ENCODE measurements around the gene PCSK4.
A peak's percentile ranks its signal among the peaks of the same experiment; 100 is the strongest.
"Not testable (repeated sequence)": the region's sequence is repeated elsewhere in the genome, so short reads cannot be mapped to it uniquely, and the experiment has no call there.

The PCSK4 gene

DNA sequence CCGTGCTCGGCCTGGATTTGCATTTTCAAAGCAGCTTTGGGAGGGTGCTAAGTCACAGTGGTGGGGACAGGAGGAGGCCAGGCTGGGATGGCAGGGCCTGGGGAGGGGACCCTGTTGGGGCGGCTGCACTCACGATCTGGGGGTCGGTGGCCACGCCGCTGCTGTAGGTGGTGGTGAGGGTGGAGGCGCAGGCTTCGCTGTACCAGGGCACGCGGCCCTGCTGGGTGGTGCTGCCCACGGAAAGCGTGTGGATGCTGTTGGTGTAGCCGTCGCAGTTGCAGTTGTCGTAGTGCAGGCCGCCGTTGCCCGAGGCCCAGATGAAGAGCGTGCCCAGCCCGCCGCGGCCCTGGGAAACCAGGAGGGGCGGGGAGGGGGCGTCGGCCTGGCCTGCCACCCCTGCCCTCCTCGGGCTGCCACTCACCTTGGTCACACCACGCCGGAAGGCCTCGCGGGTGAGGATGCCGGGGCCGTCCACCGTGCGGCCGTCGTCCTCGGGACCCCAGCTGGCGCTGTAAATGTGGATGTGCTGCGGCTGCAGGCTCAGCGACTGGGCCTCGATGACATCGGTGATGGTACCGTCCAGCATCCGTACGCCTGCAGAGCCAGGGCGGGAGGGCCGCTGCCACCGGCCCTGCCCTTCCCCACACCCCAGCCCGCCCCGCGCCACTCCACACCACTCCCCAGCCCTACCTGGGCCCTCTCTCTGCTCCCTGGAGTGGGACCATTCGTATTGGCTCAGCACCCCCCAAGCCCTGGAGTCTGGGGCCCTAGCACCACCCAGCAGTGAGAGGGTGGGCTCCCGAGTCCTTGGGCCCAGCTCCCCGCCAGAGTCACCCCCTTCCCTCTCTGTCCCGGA lies 3.2 kb downstream of the PCSK4 start:
- DNase-seq = no peak

DNA sequence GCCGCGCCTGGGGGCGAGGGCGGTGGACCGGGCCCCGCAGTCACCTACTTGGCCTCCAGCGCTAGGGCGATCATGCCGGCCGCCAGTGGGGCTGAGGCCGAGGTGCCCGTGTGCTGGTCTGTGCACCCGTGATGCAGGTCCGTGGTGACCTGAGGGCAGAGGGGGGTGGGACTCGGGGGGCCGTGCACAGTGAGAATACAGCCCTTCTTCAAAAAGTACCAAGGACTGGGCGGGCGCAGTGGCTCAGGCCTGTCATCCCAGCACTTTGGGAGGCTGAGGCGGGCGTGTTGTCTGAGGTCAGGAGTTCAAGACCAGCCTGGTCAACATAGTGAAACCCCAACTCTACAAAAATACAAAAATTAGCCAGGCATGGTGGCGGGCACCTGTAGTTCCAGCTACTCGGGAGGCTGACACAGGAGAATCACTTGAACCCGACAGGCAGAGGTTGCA lies 6.1 kb downstream of the PCSK4 start:
- DNase-seq = no peak

DNA sequence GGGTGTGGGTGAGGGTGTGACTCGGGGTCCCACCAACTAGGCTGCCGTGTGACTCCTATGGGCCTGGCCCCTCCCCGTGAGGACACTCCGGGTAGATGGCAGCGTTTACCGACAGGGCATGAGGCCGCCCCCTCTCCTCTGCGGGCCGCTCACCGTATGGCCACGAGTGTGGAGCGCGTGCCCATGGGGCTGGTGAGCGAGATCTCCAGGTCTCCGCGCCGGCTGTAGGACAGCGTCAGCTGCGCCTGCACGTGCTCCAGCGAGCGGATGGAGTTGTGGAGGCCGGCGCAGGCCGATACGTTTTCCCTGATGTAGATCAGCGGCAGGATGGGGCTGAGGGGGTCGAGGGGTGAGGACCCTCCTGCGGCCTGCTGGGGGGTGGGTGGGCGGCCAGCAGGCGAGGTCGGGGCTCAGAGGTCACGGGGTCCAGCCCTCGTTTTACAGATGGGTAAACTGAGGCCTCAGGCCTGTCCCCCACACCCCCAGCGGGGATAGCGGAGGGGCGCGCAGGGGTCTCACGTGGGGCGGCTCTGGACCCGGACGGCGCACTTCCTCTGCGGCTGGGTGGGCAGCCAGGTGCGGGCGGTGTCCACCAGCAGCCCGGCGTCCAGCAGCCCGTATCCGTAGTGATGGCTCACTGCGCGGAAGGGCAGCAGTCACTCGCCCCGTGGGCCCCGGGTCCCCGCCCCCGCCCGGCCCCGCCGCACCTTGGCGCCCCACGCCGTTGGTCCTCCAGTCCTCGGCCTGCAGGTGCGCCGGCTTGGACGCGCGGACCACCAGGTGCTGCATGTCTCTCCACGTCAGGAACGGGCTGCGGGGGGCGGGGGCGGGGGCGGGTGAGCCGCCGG lies 6.8 kb downstream of the PCSK4 start:
- DNase-seq = no peak

DNA sequence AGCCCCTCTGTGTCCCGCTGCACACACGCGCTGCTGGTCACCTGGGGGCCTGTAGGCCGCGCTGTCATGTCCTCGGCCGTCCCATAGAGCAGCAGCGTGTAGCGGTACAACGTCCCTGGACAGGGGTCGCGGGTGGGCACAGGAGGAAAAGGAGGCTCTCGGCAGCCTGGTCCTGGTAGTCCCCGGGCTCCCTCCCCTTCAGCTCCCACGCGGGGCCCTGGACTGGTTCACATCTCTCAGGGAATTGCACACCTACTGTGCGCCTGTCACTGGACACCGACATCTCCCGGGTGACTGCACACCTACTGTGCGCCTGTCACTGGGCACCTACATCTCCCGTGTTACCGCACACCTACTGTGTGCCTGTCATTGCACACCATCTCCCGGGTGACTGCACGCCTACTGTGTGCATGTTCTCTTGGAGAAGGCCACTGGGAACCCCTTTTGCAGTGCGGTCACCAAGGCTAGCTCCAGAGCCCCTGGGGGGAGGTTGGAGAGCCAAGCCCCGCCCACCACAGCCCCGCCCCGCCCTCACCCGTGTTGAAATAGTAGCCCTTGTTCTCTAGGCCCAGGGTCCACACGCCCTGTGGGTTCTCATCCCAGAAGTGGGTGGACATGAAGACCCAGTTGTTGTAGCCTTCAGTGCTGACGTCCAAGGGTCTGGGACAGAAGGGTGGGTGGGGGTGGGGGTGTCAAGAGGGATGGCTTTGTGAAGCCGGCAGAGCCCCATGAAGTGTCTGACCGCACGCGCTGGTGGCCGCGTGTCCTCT lies 7.6 kb downstream of the PCSK4 start:
- no peak for DNase-seq

DNA sequence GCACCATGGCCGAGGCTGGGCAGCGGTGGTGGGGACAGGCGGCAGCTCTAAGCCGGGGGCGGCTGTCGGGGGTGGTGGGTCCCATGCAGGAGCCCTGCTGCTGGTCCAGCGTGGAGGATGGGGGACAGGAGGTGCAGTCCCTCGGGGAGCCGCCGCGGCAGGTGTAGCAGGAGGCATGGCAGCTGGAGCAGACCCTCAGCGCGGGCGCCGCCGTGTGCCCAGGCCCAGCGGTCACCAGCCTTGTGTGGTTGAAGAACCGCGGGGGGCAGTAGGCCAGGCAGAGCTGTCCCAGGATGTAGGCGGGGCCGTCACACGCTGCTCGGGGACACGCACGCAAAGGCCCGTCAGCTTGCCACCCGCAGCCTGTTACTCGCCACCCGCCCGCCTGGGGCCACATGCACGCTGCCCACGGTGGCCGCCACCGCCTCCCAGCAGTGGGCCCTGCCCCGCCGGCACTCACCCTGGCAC lies 8.2 kb downstream of the PCSK4 start:
- no peak for DNase-seq

DNA sequence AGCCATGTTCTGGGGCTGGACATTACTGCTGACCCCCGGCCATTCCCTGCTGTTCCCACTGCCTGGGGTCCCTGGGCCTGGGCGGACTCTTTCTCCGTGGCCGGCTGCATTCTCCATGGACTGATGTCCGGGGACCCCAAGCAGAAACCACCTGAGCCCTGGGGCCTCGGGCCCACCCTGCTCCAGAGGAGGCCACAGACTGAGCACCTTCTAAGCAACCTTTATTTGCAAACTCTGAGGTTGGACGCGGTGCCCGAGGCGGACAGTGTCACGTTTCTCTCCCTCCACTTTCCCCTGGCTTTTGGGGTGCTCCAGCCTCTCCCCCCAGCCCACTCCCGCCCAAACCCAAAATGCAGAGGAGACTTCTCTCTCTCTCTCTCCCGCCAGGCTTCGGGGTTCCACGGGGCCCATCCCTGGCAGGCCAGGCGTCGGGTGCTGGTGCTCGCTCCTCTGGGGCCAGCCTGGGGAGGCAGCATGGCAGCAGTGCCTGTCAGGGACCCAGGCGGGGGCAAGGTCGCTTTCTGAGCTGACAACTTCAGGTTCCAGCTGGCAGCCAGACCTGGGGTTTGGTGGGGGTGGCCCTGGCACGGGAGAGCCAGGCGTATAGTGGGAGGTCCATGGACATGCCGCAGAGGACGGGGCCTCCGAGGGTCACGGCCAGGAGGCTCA lies 8.8 kb downstream of the PCSK4 start:
- no peak for DNase-seq

DNA sequence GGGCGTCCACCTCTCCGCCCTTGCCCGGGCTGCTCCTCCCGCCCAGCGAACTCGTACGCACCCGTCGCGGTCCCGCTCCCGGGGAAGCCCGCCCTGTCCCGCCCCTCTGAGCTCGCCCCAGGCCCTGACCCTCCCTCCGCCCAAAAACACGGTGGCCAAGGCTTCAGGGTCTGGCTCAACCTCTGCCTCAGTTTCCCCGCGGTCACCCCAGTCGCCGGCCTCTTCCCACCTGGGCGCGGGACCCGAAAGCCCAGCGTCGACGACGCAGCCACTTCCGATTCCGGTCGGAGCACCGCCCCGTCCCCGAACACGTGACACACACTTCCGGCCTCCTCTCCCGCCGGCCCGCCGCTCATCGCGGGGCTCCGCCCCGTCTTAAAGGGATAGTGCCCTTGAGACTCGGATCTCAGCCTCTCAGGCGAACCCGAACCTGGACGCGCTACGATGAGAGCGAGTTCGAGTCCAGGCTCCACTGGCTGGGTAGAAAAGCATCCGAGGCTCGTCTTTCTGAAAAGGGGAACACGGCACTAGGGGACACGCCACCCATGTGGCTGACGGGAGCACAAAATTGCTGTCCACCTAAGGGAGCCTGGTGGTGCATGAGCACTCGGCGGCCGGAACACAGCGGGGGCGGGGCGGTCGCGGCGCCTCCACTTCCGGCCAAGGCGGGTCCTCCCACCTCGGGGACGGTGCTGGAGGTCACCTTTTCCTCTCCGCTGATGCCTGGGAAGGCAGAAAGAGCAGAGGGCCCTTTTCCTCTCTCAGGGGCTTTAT lies 11.0 kb downstream of the PCSK4 start, which contains the start of gene C19orf25:
C19orf25 (minus strand) TSS at position 282 of the 774 bp plus-strand sequence. CDS start 312 bp downstream, outside the sequence.
- DNase-seq = peak; percentile 89 to 91

DNA sequence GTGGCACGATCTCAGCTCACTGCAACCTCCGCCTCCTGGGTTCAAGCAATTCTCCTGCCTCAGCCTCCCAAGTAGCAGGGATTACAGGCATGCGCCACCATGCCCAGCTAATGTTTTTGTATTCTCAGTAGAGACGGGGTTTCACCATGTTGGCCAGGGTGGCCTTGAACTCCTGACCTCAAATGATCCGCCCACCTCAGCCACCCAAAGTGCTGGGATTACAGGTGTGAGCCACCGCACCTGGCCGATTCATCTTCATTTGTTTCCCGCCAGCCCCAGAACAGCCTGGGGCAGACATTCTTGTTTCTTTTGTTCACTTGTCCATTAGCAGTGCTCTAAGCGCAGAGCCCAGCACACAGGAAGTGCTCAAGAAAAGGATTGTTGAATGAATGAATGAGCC lies 13.1 kb downstream of the PCSK4 start:
- not testable (repeated sequence) for DNase-seq

DNA sequence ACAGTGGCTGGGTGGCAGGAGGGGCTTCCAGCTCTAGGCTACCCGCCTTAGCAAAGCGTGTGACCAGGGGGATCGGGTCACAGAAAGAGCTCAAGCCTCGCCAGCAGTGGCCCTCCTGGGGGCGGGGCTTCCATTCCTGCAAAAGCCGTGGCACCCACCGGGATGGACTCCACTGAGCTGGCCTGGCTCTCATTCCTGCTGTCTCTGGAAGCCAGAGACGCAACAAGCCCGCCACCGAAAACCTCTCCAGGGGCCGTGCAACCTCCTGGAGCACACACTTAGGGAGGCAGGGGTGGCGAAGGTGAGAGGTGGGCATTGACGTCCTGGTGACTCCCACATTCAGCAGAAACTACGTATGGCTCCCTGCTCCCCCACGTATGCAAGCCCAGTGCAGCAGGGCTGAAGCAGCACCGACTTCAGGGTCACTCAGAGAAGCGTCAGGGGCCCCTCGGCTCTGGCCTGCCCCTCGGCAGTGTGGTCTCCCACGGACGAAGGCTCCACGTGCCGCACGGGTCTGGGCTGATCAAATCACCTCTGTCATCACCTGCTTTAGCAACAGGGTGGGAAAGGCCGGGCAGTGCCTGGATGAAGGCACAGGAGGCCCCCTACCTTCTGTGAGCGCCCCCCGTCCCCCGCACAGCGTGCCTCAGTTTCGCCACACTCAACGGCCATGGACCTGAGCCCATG lies 14.3 kb downstream of the PCSK4 start:
- DNase-seq = no peak

DNA sequence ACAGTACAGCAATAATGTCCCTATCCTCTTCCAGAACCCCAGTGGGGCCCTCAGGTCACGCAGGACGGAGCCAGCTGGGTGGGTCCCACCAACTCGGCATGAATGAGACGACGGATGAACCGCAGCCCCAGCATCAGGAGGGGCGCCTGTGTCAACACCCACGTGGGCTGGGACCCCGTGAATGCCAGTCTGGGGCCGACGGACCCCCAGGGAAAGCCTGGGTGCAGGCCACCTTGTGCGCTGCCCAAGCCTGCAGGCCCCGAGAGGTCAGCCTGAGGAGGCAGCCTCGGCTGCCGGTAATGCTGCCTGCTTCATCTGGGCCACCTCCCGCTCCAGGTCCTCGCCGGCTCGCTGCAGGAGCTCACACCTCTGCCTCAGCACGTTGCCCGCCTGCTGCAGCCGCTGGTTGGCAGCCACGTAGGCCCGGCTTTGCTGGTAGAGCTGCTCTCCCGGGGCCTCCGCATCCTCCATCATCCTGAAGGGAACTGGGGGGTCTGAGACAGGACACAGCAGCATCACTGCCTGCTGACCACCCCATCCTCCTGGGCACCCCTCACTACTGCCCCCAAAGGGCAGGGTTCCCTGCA lies 15.3 kb downstream of the PCSK4 start:
- no peak for DNase-seq

DNA sequence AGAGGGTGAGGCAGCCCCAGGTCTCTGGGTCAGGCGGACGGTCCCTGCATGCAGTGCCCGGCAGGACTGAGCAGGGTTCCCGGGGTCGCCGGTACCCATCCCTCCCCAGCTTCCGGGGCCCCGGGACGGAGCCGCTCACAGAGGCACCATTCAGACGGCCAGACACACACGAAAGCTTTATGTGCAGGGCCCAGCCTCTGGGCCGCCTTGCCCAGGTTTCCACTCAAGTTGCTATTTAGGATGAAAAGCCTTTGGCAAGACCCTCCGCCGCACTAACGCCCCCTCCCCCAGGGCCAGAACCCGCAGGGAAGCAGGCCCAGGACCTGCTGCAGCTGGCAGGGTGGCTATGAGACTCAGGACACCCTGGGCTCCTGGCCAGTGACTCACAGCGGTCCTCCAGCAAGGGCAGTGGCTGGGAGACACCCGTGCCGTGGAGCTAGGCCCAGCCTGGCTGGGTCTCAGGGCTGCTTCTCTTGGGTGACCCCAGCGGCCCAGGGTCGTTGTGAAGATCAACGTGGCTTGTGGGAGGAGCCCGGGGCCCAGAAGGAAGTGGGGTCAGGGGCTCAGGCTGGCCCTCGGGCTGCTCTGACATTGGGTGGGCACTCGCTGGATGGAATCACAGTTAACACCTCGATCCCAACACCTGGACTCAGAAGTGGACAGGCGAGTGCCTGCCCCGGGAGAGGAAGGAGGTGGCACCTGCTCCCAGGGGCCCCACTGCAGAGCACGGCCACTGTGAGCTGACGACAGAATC lies 16.0 kb downstream of the PCSK4 start:
- no peak for DNase-seq

DNA sequence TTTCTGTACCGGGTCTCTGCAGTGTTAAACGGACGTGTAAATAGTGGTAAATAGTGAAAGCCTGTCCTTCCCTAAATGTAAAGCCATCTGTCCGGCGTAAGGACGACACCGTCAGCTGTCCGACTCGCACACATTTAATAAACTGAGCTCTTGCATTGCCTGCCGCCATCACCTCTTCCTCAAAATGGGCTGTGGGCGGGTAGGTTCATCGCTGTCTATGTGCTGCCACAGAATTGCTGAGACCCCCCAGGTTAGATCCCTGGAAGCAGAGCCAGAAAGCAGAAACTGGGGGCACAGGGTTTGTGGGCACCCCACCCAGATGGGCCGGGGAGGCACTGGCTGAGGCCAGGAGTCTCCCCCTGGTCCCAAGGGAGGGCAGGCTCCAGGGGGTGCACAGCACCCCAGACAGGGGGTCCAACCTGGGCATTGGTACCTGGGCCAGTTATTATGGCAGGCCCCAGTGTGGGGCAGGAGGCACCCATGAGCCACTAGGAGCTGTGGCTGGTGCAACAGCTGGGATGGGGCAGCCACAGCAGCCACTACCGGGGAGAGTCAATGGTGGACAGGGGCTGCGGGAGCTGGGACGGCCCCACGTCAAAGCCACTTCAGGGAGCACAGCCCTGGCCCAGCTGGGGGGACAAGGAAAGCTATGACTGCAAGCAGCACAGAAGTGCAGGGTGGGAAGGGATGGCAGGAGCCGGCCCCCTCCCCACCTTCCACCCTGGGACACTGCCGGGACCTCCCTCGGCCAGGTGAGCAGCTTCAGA lies 16.9 kb downstream of the PCSK4 start:
- DNase-seq = no peak

DNA sequence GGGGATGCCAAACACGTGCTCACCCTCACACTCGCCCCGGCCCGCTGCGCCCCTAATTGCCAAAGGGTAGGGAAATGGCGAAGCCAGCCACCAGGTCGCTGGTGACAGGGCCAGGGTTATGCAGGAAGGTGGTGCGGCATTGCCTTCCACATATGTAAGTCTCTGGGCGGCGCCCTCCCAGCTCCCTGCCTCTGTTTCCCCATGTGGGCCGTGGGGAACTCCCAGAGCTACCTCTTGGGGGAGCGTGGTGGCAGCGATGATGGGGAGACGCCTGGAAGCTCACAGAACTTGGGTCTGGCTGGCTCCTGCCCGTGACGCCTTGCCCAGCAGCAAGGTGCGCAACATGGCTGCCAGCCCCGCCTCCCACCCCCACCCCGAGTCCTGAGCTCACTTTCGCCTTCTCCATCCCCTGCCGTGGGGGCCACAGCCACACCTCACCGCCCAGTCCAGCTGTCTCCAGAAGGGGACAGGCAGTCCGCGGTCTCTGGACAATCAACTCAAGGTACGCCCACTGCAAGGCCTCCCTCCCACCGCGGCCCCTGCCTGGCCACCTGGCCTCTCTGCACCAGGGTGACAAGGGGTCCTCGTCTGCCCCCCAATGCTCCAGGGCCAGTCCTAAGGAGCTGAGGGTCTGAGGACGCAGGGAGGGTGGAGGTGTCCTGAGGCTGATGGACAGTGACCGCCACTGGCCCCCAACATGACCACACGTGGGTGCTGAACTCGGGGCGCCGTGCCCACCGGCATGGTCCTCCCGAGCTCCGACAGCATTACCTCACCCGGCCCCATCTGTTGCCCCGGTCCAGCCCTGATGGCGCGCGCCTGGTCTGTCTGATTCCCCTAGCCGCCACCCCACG lies 17.7 kb downstream of the PCSK4 start:
- DNase-seq = no peak

DNA sequence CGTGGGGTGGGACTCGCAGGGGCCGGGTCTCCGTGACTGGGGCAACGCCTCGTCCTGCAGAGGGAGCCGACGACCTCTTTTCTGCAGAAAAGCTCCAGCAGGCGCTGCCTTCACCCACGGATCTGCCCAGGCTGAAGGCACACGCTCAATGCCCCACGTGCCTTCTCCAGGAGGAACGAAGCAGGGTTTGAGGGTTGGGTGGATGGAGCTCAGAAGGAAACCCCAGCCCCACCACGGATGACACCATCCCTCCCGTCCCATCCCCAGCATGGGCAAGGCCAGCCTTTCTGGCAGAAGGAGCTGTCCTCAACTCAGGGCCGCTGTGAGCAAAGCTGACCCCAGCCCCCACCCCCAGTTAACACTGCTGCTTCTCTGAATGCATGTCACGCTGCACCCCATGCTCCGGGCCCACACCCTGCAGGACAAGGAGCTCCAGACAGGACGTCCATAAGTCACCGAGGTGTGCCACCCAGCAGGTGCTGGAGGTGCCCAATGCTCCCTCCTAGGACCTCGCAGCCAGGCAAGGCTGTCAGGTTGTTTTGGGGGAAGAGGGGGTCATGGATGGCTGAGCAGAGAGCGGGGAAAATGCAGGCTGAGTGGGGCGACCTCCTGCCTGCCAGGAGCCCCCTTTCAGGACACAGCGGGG lies 18.5 kb downstream of the PCSK4 start:
- DNase-seq = no peak

DNA sequence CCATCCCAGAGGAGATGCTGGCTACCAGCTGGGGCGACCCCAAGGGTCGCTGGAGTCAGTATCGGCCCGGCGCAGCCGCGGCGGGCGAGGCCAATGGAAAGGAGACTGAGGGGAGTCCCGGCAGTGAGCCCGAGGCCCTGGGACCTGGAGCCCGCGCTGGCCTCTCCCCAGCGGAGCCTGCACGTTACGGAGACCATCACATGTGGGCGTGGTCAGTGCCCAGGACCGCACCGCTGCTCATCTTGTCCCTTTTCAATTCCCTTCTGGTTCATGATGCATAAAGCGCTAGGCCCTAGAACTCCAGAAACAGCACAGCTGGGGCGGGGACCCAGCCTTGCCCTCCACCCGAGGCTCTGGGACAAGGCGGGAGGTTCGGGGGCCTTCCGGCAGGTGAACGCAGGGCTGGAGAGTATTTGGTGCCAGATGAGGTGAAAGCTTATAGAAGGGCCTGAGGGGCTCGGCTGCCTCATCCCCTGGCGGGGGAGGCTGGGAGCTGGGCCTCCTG lies 19.1 kb downstream of the PCSK4 start:
- DNase-seq = no peak

DNA sequence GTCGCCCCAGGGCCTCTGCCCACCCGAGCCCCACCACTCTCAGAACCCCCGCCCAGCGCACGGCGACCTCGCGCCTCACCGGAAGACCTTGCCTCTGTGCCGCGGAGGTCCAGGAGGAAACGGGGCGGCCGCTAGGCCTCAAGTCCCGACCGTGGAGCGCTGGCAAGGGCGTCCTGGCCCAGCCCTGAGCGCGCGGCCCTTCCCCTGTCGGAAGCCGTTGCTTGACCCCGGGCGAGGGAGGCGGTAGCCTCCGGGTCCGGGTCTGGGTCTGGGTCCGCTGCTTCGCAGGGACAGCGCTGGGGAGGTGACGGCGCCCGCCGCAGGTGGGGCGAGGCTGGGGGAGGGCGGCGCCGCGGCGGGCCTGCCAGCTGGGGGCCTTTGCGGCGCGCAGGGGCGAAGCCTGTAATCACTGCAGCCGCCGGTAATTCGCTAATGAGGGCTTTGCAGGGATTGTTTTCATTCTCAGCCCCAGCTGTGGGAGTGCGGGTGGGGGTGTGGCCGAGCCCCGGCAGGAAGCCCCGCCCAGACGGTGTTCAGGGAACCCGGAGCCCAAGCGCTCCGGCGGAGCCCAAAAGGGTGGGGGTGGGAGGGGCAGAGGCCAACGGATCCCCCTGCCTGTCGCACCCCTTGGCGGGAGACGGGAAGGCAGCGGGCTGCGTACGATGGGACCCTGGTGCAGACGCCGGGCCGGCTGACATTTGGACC lies 19.7 kb downstream of the PCSK4 start:
- peak; percentile 78 for DNase-seq

DNA sequence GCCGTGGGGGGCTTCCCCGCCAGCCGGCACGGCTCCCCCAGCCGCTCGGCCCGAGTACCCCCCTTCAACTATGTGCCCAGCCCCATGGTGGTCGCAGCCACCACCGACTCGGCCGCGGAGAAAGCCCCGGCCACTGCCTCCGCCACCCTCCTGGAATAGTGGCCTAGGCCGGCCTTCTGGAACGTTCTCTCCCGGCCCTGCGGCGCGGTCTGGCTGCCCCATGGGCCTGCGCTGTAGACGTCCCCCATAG lies 20.2 kb downstream of the PCSK4 start:
- no peak for DNase-seq

Measured in activated CD4-positive, alpha-beta T cell treated with anti-CD3 and anti-CD28 coated beads for 4 hours (primary cell).